K562 (cell line): Measurements from ENCODE around the gene ZDHHC8. TPM values are rescaled to one million over a fixed set of nuclear protein-coding genes. Genes with fewer than 3 reads are reported as not detected.
A peak's percentile ranks its signal among the peaks of the same experiment; 100 is the strongest.

Source experiments
- AFF1 ChIP-seq, 2 experiments: fragments of 450-650 bp; IDR thresholded peaks; 2 replicates each; pipeline ENCODE4 v1.6.1; 2018; ENCODE audit warnings: mild to moderate bottlenecking in 2 of 2, low read depth in 1 of 2; ENCODE audit not compliant: partially characterized antibody in 2 of 2
- BHLHE40 ChIP-seq: IDR thresholded peaks from 2 replicates; pipeline ENCODE4 v1.6.1; 2011; ENCODE audit warnings: low read length, improper control_type of control experiment
- CBX5 ChIP-seq: IDR thresholded peaks from 2 replicates; pipeline ENCODE4 v1.6.1; 2014; ENCODE audit warnings: low read depth, borderline replicate concordance
- CCNT2 ChIP-seq: IDR thresholded peaks from 2 replicates; pipeline ENCODE4 v1.6.1; 2011; ENCODE audit warnings: borderline replicate concordance, low read depth, mild to moderate bottlenecking, moderate library complexity, mixed read lengths, low read length; ENCODE audit not compliant: insufficient read length; ENCODE audit errors: extremely low read depth
- JUN ChIP-seq, 2 experiments: sonication (generic) in 1 of 2; formaldehyde crosslinking in 1 of 2; IDR thresholded peaks; 2 replicates each; pipeline versions ENCODE4 v1.6.1 to v1.8.0; 2012 to 2022; ENCODE audit warnings: borderline replicate concordance in 2 of 2, mild to moderate bottlenecking in 2 of 2, improper control_type of control experiment in 1 of 2, low read depth in 1 of 2, low read length in 1 of 2, missing genetic modification reagents in 1 of 2
- LARP7 ChIP-seq: fragments of 450-650 bp; IDR thresholded peaks from 2 replicates; pipeline ENCODE4 v1.6.1; 2016
- MAZ ChIP-seq, 2 experiments: fragments of 450-650 bp in 1 of 2; sonication (generic) in 1 of 2; formaldehyde crosslinking; IDR thresholded peaks in 1 of 2; conservative IDR thresholded peaks in 1 of 2; 2 replicates each; pipeline versions ENCODE4 v1.4.0 to v1.5.0; 2020; ENCODE audit warnings: mild to moderate bottlenecking in 1 of 2, missing genetic modification reagents in 1 of 2
- NFE2L1 ChIP-seq: fragments of 450-650 bp; IDR thresholded peaks from 2 replicates; pipeline ENCODE4 v1.6.1; 2016; ENCODE audit warnings: missing genetic modification characterization, low read depth, mild to moderate bottlenecking, missing compliant biosample characterization, moderate library complexity, borderline replicate concordance
- PCBP2 ChIP-seq: fragments of 200-400 bp; formaldehyde crosslinking; IDR thresholded peaks from 2 replicates; pipeline ENCODE4 v1.6.1; 2018; ENCODE audit warnings: low read length, low read depth, mild to moderate bottlenecking, moderate library complexity; ENCODE audit not compliant: poor library complexity, severe bottlenecking
- RNF2 ChIP-seq: sonication (generic); IDR thresholded peaks from 2 replicates; pipeline ENCODE4 v1.6.1; 2016
- SMARCA5 ChIP-seq: fragments of 450-650 bp; IDR thresholded peaks from 2 replicates; pipeline ENCODE4 v1.6.1; 2016
- TAF1 ChIP-seq: IDR thresholded peaks from 2 replicates; pipeline ENCODE4 v1.6.1; 2011; ENCODE audit warnings: mild to moderate bottlenecking, low read length, moderate library complexity; ENCODE audit not compliant: insufficient read depth, control insufficient read depth, severe bottlenecking; ENCODE audit errors: extremely low read depth
- TCFL5 ChIP-seq: fragments of 250-450 bp; sonication (Bioruptor Pico); conservative IDR thresholded peaks from 2 replicates; pipeline ENCODE4 v1.6.1; 2021; ENCODE audit warnings: mild to moderate bottlenecking, moderate library complexity, matching md5 sums
- ZC3H11A ChIP-seq: IDR thresholded peaks from 2 replicates; pipeline ENCODE4 v1.6.1; 2012; ENCODE audit warnings: low read depth, low read length, improper control_type of control experiment
- ZFX ChIP-seq: sonication (generic); formaldehyde crosslinking; IDR thresholded peaks from 2 replicates; pipeline ENCODE4 v1.8.0; 2022; ENCODE audit warnings: mild to moderate bottlenecking, missing genetic modification reagents, moderate library complexity
- ZNF143 ChIP-seq: sonication (generic); formaldehyde crosslinking; IDR thresholded peaks from 2 replicates; pipeline ENCODE4 v1.9.0; 2022; ENCODE audit warnings: mild to moderate bottlenecking, missing genetic modification reagents
- ZNF146 ChIP-seq: IDR thresholded peaks from one replicate; pipeline ENCODE4 v1.6.1; 2018; ENCODE audit warnings: missing compliant biosample characterization; ENCODE audit not compliant: unreplicated experiment
- ZNF57 ChIP-seq: fragments of 450-650 bp; formaldehyde crosslinking; IDR thresholded peaks from 2 replicates; pipeline ENCODE4 v1.4.0; 2020; ENCODE audit warnings: mild to moderate bottlenecking, moderate library complexity
- polyA plus RNA-seq, 8 experiments: library from polyadenylated mRNA; depleted of rRNA in 4 of 8; stranded (reverse) in 5 of 8; unstranded in 3 of 8; fragments of >200 nt; fragmentation: Nextera tagmentation in 2 of 8; fragmentation: Illumina TruSeq in 1 of 8; extraction: Ambion mirVana in 2 of 8; extraction: Trizol in 1 of 8; gene quantifications; 2 replicates each; pipeline versions ENCODE4 v1.2.1 to v1.2.3, GENCODE V29; 2011 to 2014; ENCODE audit warnings: inconsistent platforms in 1 of 8, missing spikeins in 1 of 8
- total RNA-seq, 7 experiments: library from RNA; depleted of rRNA in 6 of 7; stranded (reverse); fragments of >200 nt in 6 of 7; fragmentation: Illumina TruSeq in 2 of 7; extraction: Trizol in 2 of 7; gene quantifications; 2 replicates each; pipeline versions ENCODE4 v1.2.1 to v1.2.3, GENCODE V29; 2011 to 2021; ENCODE audit warnings: low replicate concordance in 1 of 7
- TF ChIP-seq, protein P1 (sequence below): fragments of 450-650 bp; IDR thresholded peaks from 2 replicates; pipeline ENCODE4 v1.6.1; 2016; ENCODE audit warnings: antibody characterized with exemption

Gene ZDHHC8
- total and polyA plus RNA-seq, 9 of the 15 experiments (the other 6 are each of a cell fraction or from before 2014, with no cell fraction given), result 0.04 to 109 (median 16.4) TPM

DNA sequence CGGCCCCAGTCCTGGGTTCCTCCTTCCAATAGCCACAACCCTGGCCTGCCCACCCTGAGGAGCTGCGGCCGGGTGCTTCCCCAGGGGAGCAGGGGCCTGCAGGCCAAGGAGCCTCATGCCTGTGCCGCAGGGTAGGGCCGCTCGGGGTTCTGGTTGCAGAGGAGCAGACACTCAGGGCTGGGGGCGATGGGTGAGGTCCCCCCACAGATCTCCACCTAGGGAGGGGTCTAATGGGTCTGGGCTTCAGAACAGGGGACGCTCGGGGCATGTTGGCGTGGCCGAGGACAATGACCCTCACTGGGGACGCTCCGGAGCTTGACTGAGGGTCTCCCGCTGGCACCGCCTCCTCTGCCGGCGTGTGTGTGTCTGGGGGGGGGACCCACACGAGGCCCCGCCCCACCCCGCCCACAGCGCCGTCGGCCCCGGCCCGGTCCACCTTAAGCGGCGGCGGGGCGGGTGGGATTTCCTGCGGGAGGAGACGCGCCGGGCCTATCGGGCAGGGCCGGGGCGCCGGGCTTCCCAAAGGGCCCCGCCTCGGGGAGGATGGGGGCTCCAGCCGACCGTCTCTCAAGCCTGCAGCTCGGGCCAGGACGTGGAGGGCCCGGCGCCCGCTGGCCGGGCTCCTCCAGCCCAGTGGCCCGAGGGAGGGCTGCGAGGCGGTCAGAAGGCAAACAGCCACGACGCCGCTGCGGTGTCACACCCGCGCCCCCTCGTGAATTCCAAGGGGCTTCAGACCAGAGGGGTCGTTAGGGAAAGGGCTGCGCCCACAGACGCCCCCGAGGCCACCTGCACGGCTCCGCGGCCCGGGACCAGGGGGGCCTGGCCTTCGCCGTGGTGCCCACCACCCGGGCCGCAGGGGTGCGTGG is 640 bp upstream of the ZDHHC8 start (continued):
- no peak for TF ChIP-seq CCNT2
- no peak for TF ChIP-seq ZC3H11A
- TF ChIP-seq NFE2L1 (tag), result no peak
- TF ChIP-seq RNF2, result no peak
- TF ChIP-seq SMARCA5, result no peak
- no peak for TF ChIP-seq JUN (IDR thresholded peaks at IDR 0.05; ENCODE audit: borderline replicate concordance, low read depth, low read length)
- TF ChIP-seq JUN (CRISPR knock-in tag; IDR thresholded peaks at IDR 0.05; ENCODE audit: borderline replicate concordance), result no peak
- TF ChIP-seq TAF1, result no peak
- TF ChIP-seq PCBP2, result no peak
- no peak for TF ChIP-seq TCFL5 (CRISPR knock-in tag)
- 0 out of 2 replicates have a peak, but pooled peaks have one; percentile 70 for TF ChIP-seq ZNF57 (CRISPR knock-in tag)
- no peak for TF ChIP-seq AFF1 (IDR thresholded peaks at IDR 0.05; ENCODE audit: low read depth in 1 of 2, partially characterized antibody in 2 of 2)
- TF ChIP-seq ZNF146 (CRISPR knock-in tag), result no peak
- TF ChIP-seq ZNF143 (CRISPR knock-in tag), result no peak
- TF ChIP-seq ZFX (CRISPR knock-in tag), result no peak
- TF ChIP-seq BHLHE40, result no peak
- no peak; the same call in 1 of the 2 replicates for TF ChIP-seq LARP7
- TF ChIP-seq CBX5, result no peak
- TF ChIP-seq, protein P1, sequence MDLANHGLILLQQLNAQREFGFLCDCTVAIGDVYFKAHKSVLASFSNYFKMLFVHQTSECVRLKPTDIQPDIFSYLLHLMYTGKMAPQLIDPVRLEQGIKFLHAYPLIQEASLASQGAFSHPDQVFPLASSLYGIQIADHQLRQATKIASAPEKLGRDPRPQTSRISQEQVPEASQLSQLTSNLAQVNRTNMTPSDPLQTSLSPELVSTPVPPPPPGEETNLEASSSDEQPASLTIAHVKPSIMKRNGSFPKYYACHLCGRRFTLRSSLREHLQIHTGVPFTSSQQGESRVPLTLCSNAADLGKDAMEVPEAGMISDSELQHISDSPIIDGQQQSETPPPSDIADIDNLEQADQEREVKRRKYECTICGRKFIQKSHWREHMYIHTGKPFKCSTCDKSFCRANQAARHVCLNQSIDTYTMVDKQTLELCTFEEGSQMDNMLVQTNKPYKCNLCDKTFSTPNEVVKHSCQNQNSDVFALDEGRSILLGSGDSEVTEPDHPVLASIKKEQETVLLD, result no peak
- peak; percentile 96 to 99 for TF ChIP-seq MAZ (CRISPR knock-in tag; conservative IDR thresholded peaks at IDR 0.05 in 1 of 2, IDR thresholded peaks at IDR 0.05 in 1 of 2)
